Breast epithelium (tissue), 4 donors: ENCODE measurements around the gene ORC4. TPM values are rescaled to one million over a fixed set of nuclear protein-coding genes. Genes with fewer than 3 reads are reported as not detected.

Experiments
- DNase-seq, 2 donors: peaks; one replicate each; pipeline ENCODE4 v3.0.0-alpha.2; 2019; ENCODE audit warnings: low spot score in 2 of 2
- H3K27ac ChIP-seq, 2 donors: fragments of 200-600 bp; sonication (generic) in 1 of 2; one replicate each; pipeline ENCODE4 v1.5.1; 2016 to 2019; ENCODE audit warnings: mild to moderate bottlenecking in 1 of 2
- H3K27me3 ChIP-seq, 2 donors: fragments of 200-600 bp; sonication (generic) in 1 of 2; one replicate each; pipeline versions ENCODE4 v1.5.1 to v1.6.0; 2017 to 2019; ENCODE audit warnings: control low read depth in 1 of 2, mild to moderate bottlenecking in 1 of 2
- H3K36me3 ChIP-seq: fragments of 200-600 bp; one replicate; pipeline ENCODE4 v1.5.1; 2019
- H3K4me1 ChIP-seq, 2 donors: fragments of 200-600 bp; sonication (generic); one replicate each; pipeline ENCODE4 v1.5.1; 2016 to 2019; ENCODE audit warnings: control low read depth in 1 of 2
- H3K4me3 ChIP-seq, 3 donors: fragments of 200-600 bp; sonication (generic); 1 replicate in 2 of 3; 2 replicates in 1 of 3; pipeline ENCODE4 v1.5.1; 2016 to 2019; ENCODE audit warnings: mild to moderate bottlenecking in 3 of 3, moderate library complexity in 2 of 3
- H3K9me3 ChIP-seq, 2 donors: fragments of 200-600 bp; sonication (generic) in 1 of 2; one replicate each; pipeline ENCODE4 v1.5.1; 2016 to 2019; ENCODE audit warnings: control low read depth in 1 of 2
- CTCF ChIP-seq, 3 donors: fragments of 450-650 bp; IDR thresholded peaks; one replicate each; pipeline ENCODE4 v1.5.1; 2016 to 2017; ENCODE audit warnings: antibody characterized with exemption in 3 of 3, mild to moderate bottlenecking in 3 of 3, moderate library complexity in 3 of 3
- POLR2A ChIP-seq: fragments of 450-650 bp; IDR thresholded peaks from one replicate; pipeline ENCODE4 v1.6.1; 2016; ENCODE audit warnings: antibody characterized with exemption, mild to moderate bottlenecking, moderate library complexity
- POLR2AphosphoS5 ChIP-seq, 3 donors: sonication (generic); formaldehyde crosslinking; IDR thresholded peaks; one replicate each; pipeline ENCODE4 v1.6.1; 2017; ENCODE audit warnings: antibody characterized with exemption in 3 of 3
- intact Hi-C: fragments of 100-400 bp; cut with DNase I; formaldehyde crosslinking; loops from one replicate; pipeline ENCODE4 v1.15.1; 2023; ENCODE audit warnings: low total_unique reads
- total RNA-seq, 3 donors: library from RNA; depleted of rRNA; stranded (reverse); fragments of >200 nt; gene quantifications; one replicate each; pipeline ENCODE4 v1.1.0, GENCODE V29; 2016

Gene ORC4
- total RNA-seq, 3 donors from 2014 or later, result 36.5 to 87.5 (median 42.9) TPM

GRCh38 chr2:148042219-148042618 lies 21.7 kb upstream of the ORC4 start:
- Histone ChIP-seq H3K27me3 (no peaks in the 10 kb centered on the region), H3K4me3 (no peak overlapping the region), H3K4me1 (no peaks in the 10 kb centered on the region), H3K27ac (no peak overlapping the region), H3K36me3 (no peaks in the 10 kb centered on the region), H3K9me3 (no peaks in the 10 kb centered on the region)
- intact Hi-C loops, result no loop called here
- no peak for DNase-seq
- TF ChIP-seq CTCF (IDR thresholded peaks at IDR 0.05) (no peak), POLR2AphosphoS5 (IDR thresholded peaks at IDR 0.05) (no peak), POLR2A (no peak)

- no peaks in the 10 kb centered on the region for H3K4me1 ChIP-seq
- TF ChIP-seq POLR2A (no peak), CTCF (IDR thresholded peaks at IDR 0.05) (no peak), POLR2AphosphoS5 (IDR thresholded peaks at IDR 0.05) (no peak)
- DNase-seq, result no peak
- no peak overlapping the region for H3K4me3 ChIP-seq
- H3K36me3 ChIP-seq, result no peaks in the 10 kb centered on the region
- H3K27ac ChIP-seq, result no peak overlapping the region
- no peaks in the 10 kb centered on the region for H3K9me3 ChIP-seq
- H3K27me3 ChIP-seq, result no peaks in the 10 kb centered on the region
- intact Hi-C loops, result no loop called here
Measured at GRCh38 chr2:148039783-148040182, 19.2 kb upstream of the ORC4 start.

- Histone ChIP-seq H3K9me3 (no peaks in the 10 kb centered on the region), H3K4me3 (no peak overlapping the region), H3K36me3 (no peaks in the 10 kb centered on the region), H3K27me3 (no peaks in the 10 kb centered on the region), H3K4me1 (no peaks in the 10 kb centered on the region), H3K27ac (no peak overlapping the region)
- no peak for DNase-seq
- intact Hi-C loops, result no loop called here
- TF ChIP-seq POLR2A (no peak), CTCF (IDR thresholded peaks at IDR 0.05) (no peak), POLR2AphosphoS5 (IDR thresholded peaks at IDR 0.05) (no peak)
Measured at GRCh38 chr2:148032215-148032614, 11.7 kb upstream of the ORC4 start.

GRCh38 chr2:148031152-148031551 lies 10.6 kb upstream of the ORC4 start:
- Histone ChIP-seq H3K4me1 (no peaks in the 10 kb centered on the region), H3K27me3 (no peaks in the 10 kb centered on the region), H3K27ac (no peak overlapping the region), H3K9me3 (no peaks in the 10 kb centered on the region), H3K4me3 (no peak overlapping the region), H3K36me3 (no peaks in the 10 kb centered on the region)
- DNase-seq, result no peak
- intact Hi-C loops, result no loop called here
- TF ChIP-seq POLR2AphosphoS5 (IDR thresholded peaks at IDR 0.05) (no peak), CTCF (IDR thresholded peaks at IDR 0.05) (no peak)

- Histone ChIP-seq H3K4me1 (no peaks in the 10 kb centered on the region), H3K9me3 (no peaks in the 10 kb centered on the region), H3K27ac (no peak overlapping the region), H3K27me3 (no peaks in the 10 kb centered on the region), H3K36me3 (no peaks in the 10 kb centered on the region), H3K4me3 (no peak overlapping the region)
- TF ChIP-seq POLR2AphosphoS5 (IDR thresholded peaks at IDR 0.05) (no peak), POLR2A (no peak)
- DNase-seq, result no peak
- intact Hi-C loops, result no loop called here
Measured at GRCh38 chr2:148028781-148029180, 8.2 kb upstream of the ORC4 start.

GRCh38 chr2:148027822-148028221 lies 7.3 kb upstream of the ORC4 start:
- Histone ChIP-seq H3K27ac (no peak overlapping the region), H3K27me3 (no peaks in the 10 kb centered on the region), H3K4me3 (no peak overlapping the region), H3K4me1 (peaks cover 0 to 7% of the 10 kb centered on the region in 2 donors), H3K36me3 (no peaks in the 10 kb centered on the region), H3K9me3 (no peaks in the 10 kb centered on the region)
- intact Hi-C loops, result no loop called here
- TF ChIP-seq CTCF (IDR thresholded peaks at IDR 0.05) (no peak), POLR2AphosphoS5 (IDR thresholded peaks at IDR 0.05) (no peak), POLR2A (no peak)
- no peak for DNase-seq
